Stimulated activated naive CD4-positive, alpha-beta T cell treated with Interleukin-2 at 50 U/mL for 16 hours (primary cell): Measurements from ENCODE around the gene POLRMT.
"Not testable (repeated sequence)": the region's sequence is repeated elsewhere in the genome, so short reads cannot be mapped to it uniquely, and the experiment has no call there.

ENCODE experiments used
- DNase-seq: peaks from one replicate; lab custom pipeline; 2025; lab: John Stamatoyannopoulos, UW

The POLRMT gene

DNA sequence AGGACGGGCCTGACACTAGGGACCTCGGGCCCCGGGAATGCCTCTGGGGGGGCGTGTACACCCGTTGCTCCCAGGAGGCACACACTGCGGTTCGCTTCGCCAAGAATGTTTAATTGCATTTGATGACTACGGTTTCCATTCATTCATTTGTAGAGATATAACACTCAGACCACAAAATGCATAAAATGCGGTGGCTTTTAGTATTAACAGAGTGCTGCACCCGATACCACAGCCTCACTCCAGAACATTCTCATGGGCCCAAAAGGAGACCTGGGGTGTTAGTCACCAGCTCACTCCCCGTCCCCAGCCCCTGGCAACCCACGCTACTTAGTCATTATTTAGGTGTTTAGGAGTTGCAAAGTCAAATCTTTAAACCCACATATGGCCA lies 21.9 kb downstream of the POLRMT start:
- DNase-seq, result peak; percentile 84

DNA sequence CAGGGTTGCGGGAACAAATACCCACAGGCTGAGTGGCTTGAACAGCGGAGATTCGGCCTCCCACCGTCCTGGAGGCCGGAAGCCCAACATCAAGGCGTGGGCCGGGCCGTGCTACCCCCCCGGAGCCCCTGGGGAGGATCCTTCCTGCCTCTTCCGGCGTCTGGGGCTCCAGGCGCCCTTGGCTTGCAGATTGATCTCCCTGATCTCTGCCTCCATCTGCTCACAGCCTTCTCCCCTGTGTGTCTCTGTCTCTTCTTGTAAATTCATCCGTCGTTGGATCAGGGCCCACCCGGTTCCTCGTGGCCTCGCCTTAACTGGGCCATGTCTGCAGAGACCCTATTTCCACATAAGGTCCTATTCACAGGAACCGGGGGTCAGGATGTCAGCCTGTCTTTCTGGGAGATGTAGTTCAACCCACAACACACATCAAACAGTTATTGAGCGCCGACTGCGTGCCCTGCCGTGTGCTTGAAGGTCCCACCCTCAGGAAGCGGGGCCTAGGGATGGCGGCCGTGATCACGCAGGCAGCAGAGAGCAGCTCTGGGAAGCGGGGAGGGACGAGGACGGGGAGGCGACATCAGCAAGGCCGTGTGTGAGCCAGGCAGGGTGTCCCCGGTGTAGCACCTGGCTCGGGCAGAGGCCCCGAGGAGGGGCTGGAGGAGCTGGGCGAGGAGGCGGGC lies 22.4 kb downstream of the POLRMT start:
- peak; percentile 34 for DNase-seq

DNA sequence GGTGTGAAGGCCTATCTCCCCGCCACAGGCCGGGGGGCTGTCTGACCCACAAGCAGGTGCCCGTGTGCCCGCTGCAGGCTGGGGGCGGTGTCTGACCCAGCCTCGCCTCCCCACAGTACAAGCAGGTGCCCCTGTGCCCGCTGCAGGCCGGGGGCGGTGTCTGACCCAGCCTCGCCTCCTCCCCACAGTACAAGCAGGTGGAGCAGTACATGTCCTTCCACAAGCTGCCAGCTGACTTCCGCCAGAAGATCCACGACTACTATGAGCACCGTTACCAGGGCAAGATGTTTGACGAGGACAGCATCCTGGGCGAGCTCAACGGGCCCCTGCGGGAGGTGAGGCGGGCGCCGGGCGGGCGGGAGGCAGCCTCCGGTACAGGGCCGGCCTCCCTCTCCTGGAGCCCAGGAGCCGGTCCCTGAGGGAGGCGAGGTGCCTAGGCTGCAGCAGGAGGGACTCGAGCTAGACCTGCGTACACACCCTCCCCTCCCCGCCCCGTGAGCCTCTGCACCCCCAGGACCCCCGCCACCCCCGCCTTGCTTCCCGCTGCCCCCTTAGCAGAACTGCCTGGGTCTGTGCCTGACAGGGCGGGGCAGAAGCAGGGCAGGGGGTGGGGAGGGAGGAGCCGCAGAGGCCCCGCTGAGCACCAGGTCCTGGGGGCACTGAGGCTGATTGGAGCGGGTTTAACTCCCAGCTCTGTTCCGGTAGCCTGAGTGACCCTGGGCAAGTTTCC lies 23.1 kb downstream of the POLRMT start:
- no peak for DNase-seq

DNA sequence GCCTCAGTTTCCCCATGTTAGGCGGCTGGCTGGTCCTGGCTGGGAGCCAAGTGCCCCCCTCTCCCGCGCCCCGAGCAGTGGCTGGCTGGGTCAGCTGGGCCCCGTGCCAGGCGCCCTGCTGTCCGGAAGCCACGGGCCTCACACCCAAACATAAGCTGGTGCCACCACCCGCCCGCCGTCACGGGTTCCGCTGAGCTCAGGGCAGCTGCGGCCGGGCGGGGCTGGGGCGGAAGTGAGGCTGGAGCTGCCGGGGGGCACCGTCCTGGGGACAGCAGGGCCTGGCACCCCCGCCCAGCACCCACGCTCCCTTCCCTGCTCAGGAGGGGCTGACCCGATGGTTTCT lies 24.4 kb downstream of the POLRMT start:
- no peak for DNase-seq

DNA sequence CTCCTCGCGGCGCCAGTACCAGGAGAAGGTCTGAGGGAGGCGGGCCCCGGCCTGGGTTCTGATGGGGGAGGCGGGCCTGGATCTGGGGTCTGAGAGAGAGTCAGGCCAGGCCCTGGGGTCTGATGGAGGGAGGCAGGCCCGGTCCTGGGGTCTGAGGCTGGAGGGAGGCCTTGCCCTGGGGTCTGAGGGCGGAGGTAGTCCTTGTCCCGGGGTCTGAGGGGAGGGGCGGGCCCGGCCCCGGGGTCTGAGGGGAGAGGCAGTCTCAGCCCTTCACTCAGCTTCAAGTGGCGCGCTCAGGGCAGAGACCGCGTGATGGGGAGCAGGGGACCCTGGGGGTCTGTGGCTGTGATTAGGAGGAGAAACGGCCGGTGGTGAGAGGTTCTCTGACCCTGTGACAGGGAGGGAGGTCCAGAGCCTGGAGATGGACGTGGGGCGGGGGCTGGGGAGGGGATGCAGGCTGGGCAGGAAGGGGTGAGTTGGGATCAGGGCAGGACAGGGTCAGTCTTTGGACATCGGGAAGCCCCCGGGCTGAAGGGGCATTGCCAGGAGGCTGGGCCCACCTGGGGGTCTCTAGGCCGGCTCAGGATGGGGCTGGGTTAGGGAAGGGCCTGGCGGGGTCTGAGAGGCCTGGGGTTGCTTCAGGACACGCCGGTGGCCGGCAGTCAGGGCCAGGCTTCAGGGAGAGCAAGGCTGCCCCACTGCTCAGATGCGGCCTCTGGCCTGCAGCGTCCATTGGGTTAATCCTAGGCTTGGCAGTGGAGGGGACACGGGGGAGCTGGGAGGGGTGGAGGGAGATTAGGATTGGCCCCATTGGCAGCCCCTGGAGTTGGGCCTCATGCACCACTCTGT lies 25.0 kb downstream of the POLRMT start:
- DNase-seq, result no peak

DNA sequence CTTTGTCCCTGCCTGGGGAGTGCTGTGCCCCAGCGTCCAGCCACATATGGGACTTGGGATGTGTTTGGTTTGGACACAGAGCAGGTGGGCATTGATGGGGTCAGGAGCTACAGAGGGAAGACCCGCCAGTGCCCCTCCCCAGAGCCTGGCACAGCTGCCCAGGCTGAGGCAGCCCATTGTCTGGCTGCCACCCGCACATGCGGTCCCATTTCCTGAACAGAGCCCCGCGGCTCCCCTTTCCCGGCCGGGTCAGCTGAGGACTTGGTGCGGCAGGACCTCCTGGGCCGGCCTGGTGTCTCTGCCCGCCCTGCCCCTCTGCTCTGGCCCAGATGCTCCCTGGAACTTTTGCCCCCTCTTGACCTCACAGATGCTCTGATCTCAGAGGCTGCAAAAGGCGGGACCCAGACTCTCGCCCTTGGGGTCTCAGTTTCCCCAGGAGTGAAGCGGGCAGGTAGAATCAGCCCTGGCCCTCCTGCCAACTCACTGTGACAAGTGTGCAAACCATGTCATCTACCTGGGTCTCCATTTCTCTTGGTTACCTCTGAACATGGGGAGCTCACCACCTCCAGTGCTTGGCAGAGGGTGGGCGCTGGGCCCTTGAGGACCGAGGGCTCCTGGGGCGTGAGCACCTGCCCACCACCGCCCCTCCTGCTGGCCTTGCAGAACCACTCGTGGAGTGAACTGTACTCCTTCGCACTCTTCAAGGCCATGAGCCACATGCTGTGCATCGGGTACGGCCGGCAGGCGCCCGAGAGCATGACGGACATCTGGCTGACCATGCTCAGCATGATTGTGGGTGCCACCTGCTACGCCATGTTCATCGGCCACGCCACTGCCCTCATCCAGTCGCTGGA lies 25.8 kb downstream of the POLRMT start:
- no peak for DNase-seq

DNA sequence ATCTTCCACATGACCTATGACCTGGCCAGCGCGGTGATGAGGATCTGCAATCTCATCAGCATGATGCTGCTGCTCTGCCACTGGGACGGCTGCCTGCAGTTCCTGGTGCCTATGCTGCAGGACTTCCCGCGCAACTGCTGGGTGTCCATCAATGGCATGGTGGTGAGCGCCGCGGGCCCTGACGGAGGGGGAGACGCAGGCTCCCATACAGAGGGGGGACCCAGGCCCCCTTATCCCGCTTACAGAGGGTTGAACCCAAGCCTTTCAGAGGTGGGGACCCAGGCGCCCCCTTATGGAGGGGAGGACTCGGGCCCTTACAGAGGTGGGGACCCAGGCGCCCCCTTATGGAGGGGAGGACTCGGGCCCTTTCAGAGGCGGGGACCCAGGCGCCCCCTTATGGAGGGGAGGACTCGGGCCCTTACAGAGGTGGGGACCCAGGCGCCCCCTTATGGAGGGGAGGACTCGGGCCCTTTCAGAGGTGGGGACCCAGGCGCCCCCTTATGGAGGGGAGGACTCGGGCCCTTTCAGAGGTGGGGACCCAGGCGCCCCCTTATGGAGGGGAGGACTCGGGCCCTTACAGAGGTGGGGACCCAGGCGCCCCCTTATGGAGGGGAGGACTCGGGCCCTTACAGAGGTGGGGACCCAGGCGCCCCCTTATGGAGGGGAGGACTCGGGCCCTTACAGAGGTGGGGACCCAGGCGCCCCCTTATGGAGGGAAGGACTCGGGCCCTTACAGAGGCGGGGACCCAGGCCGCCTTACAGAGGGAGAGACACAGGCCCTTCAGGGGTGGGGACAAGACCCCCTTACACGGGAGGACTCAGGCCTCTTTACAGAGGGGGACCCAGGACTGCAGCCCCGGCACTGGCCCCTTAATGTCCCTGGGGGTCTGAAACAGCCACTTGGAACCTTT lies 28.0 kb downstream of the POLRMT start:
- not testable (repeated sequence) for DNase-seq

DNA sequence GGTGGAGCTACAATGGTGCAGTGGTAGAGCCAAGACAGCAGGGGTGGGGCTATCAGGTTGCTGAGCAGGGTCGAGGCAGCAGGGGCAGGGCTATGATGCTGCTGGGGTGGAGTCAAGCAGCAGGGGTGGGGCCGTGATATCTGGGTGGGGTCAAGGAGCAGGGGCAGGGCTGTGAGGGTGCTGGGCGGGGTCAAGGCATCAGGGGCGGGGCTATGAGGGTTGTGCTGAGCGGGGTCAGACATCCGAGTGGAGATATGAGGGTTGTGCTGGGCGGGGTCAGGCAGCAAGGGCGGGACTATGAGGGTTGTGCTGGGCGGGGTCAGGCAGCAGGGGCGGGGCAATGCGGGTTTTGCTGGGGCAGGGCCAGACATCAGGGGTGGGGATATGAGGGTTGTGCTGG lies 29.0 kb downstream of the POLRMT start:
- DNase-seq, result peak; percentile 15

DNA sequence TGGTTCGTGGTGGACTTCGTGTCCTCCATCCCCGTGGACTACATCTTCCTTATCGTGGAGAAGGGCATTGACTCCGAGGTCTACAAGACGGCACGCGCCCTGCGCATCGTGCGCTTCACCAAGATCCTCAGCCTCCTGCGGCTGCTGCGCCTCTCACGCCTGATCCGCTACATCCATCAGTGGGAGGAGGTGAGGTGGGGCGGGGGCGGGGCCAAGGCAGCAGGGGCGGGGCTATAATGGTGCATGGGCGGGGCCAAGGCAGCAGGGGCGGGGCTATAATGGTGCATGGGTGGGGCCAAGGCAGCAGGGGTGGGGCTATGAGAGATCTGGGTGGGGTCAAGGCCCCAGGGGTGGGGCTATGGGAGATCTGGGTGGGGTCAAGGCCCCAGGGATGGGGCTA lies 29.6 kb downstream of the POLRMT start:
- DNase-seq, result not testable (repeated sequence)

DNA sequence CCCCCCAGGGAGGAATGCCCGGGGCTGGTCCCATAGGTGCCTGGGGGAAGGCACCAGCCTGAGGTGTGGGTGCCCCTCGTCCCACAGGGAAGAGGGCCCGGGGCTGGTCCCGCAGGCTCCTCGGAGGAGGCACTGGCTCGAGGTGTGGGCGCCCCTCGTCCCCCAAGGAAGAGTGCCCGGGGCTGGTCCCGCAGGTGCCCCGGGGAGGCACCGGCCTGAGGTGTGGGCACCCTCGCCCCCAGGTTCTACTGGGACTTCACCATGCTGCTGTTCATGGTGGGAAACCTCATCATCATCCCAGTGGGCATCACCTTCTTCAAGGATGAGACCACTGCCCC lies 30.1 kb downstream of the POLRMT start:
- DNase-seq, result not testable (repeated sequence)

DNA sequence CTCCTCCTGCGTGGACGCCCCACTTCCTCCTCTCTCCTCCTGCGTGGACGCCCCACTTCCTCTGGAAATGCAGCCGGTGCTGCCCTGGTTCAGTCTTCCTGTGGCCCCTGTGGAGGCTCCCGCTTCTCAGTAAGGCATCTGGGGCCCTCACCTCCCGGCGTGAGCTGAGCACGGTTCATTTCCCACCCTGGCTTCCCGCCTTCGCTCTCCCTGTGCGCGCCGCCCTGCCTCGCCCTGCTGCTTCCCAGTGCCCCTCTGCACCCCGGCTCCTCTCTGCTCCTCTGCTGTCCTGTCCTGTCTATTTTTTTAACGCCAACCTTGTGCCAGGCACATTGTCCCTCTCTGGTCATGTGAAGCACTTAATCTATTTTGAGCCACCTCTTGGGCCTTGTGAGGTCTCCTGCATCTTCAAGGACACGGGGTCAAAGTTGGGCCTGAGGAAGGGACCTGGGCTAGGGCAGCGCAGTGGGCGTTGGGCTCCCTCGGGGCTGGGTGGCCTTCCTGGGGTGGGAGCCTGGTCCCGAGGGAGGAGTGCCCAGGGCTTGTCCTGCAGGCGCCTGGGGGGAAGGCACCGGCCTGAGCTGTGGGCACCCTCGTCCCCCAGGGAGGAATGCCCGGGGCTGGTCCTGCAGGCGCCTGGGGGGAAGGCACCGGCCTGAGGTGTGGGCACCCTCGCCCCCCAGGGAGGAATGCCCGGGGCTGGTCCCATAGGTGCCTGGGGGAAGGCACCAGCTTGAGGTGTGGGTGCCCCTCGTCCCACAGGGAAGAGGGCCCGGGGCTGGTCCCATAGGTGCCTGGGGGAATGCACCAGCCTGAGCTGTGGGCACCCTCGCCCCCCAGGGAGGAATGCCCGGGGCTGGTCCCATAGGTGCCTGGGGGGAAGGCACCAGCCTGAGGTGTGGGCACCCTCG lies 30.7 kb downstream of the POLRMT start:
- no peak for DNase-seq

DNA sequence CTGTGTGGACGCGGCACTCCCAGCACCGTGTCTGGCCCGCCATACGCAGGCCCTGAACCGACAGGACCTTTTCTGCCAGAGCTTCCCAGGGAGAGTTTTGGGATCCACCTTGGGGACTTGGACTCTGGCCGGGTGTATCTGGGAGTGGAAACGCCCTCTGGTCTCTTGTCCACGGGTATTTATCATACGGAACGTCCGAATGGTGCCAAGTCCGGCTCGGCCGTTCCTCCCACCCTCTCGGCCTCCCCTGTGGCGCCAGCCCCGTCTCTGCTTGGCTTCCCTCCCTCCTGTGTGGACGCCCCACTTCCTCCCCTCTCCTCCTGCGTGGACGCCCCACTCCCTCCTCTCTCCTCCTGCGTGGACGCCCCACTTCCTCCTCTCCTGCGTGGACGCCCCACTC lies 31.5 kb downstream of the POLRMT start:
- no peak for DNase-seq

DNA sequence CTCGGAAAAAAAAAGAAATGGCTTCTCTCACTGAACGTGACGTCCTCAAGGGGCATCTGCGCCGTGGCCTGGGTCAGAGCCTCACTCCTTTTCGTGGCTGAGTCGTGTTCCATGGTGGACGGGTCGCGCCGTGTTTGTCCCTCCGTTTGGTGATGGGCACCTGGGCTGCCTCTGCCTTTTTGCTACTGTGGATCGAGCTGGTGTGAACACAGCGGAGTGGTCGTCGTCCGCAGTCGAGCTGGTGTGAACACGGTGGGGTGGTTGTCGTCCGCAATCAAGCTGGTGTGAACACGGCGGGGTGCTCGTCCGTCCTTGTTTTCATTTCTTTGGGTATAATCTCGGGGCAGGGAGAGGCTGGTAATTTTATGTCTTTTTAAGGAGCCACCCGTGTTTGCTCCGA lies 32.0 kb downstream of the POLRMT start:
- DNase-seq, result no peak

DNA sequence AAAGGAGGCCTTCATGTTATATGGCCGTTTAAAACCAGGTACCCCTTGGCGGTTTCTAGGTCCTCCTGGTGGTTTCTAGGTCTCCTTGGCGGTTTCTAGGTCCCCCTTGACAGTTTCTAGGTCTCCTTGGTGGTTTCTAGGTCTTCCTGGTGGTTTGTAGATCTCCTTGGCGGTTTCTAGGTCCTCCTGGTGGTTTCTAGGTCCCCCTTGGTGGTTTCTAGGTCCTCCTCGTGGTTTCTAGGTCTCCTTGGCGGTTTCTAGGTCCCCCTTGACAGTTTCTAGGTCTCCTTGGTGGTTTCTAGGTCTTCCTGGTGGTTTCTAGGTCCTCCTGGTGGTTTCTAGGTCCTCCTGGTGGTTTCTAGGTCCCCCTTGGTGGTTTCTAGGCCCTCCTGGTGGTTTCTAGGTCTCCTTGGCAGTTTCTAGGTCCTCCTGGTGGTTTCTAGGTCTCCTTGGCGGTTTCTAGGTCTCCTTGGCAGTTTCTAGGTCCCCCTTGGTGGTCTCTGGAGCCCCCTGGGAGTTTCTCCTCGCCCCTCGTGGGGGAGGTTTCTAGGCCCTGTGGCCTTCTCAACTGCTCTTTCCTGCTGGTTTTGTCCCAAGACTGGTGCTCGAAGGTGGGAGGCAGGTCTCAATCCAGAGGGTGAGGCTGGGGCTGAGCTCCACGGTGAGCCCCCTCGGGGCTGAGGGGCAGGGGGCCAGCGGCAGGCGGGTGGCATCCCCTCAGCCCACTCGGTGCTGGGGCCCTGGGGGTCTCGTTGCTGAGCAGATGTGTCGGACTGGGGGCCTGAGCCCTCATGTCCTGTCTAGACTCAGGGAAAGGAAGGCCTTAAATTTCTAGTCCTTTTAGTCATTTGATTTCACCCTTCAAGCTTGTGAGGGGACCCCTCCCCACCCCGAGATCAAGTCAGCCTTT lies 35.7 kb downstream of the POLRMT start:
- no peak for DNase-seq

DNA sequence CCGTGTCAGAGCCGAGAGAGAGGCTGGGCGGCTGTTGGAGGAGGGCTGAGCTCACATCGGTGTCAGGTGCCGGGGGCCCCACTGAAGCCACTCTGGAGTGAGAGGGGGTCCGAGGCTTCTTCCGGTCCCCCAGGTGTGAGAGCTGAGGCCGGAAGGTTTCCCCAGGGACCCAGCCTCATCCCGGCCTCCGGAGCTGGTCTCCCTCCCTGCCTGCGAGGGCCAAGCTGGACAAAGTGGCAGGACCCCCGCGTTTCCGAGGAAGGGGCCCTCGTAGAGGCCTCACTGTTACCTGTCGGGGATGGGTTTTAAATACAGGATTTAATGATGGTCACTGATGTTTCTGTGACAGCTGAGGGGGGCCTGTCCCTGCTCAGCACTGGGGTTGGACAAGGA lies 37.1 kb downstream of the POLRMT start:
- DNase-seq, result no peak

DNA sequence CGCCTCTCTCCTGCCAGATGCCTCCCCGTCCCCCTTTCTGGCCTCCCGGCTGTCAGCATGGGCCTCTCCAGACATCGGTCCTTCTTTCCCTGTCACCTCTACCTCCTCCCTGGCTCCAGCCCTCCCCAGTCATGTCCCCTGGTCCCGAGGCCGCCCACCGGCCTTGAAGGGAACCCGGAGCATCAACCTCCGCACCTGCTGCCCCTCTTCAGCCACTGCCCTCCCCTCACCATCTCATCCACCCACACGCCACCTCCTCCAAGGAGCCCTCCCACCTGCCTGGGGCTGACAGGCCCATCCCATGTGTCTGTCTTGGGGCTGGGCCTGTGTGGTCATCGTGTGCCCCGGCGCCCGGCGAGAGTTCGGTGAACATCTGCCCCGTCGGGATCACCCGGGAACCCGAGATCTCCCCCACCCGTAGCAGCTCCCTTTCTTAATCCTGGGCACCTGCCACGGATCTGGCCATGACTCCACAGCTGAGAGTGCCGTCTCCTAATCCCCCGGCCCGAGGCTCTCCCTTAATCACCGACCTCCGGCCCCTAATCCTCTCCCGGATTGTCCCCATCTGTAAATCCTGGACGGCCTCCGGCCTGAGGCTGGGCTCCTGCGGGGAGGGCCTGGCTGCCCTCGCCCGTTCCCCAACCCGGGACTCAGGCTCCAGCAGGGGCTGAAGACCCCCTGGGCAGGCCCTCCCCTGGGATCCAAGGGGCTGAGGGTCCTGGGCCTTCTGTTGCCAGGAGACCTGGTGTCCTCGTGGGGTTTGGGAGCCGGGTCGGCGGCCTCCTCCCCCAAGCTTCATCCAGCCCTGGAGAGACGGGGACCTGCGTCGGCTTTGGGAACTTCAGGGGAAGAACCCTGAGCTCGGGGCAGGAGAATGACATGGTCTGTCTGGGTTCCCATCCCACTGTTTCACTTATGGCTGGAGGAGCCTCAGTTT lies 37.7 kb downstream of the POLRMT start:
- no peak for DNase-seq

DNA sequence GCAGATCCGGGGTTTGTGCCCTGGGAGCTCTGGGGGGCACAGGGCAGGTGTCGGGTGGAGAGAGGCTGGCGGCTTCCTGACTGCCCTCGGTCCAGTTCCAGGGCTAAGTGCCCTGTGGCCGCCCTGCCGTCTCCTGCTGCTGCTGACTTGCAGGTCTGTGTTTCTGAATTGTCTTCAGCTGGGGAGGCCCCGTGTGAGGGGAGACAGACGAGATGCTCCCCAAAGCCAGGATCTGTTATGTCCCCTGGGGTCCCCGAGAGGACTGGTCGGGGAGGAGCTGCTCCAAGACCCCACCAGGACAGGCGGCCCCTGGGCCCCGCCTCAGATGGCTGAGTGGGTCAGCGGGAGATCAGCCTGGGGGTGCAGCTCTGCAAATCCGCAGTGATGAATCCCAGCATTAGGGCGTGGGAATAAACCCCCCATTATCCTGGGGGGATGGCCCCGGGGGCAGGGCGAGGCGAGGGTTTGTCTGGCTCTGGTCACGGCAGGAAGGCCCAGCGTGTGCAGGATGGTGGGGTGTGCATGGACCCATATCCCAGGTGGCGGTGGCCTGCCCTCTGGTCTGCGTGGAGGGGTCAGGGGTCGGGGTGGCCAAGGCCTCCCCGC lies 39.0 kb downstream of the POLRMT start:
- DNase-seq, result no peak
